ENCODE measurements around the gene TLR10.

DNA sequence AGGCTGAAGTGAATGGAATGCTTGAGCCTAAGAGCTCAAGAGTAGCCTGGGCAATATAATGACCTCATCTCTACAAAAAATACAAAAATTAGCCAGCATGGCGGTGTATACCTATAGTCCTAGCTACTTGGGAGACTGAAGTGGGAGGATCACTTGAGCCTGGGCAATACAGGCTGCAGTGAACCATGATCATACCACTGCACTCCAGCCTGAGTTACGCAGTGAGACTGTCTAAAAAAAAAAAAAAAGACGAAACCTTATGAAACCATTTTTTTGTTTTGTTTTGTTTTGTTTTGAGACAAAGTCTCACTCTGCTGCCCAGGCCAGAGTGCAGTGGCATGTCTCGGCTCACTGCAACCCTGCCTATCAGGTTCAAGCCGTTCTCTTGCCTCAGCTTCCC lies 36.9 kb downstream of the TLR10 start:
- TF ChIP-seq, protein P1, sequence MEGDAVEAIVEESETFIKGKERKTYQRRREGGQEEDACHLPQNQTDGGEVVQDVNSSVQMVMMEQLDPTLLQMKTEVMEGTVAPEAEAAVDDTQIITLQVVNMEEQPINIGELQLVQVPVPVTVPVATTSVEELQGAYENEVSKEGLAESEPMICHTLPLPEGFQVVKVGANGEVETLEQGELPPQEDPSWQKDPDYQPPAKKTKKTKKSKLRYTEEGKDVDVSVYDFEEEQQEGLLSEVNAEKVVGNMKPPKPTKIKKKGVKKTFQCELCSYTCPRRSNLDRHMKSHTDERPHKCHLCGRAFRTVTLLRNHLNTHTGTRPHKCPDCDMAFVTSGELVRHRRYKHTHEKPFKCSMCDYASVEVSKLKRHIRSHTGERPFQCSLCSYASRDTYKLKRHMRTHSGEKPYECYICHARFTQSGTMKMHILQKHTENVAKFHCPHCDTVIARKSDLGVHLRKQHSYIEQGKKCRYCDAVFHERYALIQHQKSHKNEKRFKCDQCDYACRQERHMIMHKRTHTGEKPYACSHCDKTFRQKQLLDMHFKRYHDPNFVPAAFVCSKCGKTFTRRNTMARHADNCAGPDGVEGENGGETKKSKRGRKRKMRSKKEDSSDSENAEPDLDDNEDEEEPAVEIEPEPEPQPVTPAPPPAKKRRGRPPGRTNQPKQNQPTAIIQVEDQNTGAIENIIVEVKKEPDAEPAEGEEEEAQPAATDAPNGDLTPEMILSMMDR (IDR thresholded peaks at IDR 0.05) = no peak
- TF ChIP-seq POLR2A (IDR thresholded peaks at IDR 0.05) = no peak

Measured in heart left ventricle (tissue), 13 donors.